Osteocyte (in vitro differentiated cells): ENCODE measurements around the gene BHLHE40. TPM values are rescaled to one million over a fixed set of nuclear protein-coding genes. Genes with fewer than 3 reads are reported as not detected.
A peak's percentile ranks its signal among the peaks of the same experiment; 100 is the strongest.

Experiments
- DNase-seq: peaks from one replicate; pipeline ENCODE4 v3.0.0; 2021; ENCODE audit warnings: mixed read lengths; ENCODE audit not compliant: unreplicated experiment; ENCODE audit errors: extremely low spot score
- H3K27ac Mint-ChIP-seq: one replicate; pipeline ENCODE4 v1.8.0; 2021; ENCODE audit warnings: mild to moderate bottlenecking, mixed read lengths; ENCODE audit not compliant: unreplicated experiment
- H3K27me3 Mint-ChIP-seq: one replicate; pipeline ENCODE4 v1.8.0; 2021; ENCODE audit warnings: mixed read lengths; ENCODE audit not compliant: unreplicated experiment
- H3K36me3 Mint-ChIP-seq: one replicate; pipeline ENCODE4 v1.8.0; 2021; ENCODE audit warnings: mixed read lengths; ENCODE audit not compliant: unreplicated experiment
- H3K4me1 Mint-ChIP-seq: one replicate; pipeline ENCODE4 v1.8.0; 2021; ENCODE audit warnings: mixed read lengths; ENCODE audit not compliant: unreplicated experiment
- H3K4me3 Mint-ChIP-seq: one replicate; pipeline ENCODE4 v1.8.0; 2021; ENCODE audit warnings: mild to moderate bottlenecking, moderate library complexity, mixed read lengths; ENCODE audit not compliant: unreplicated experiment
- H3K9me3 Mint-ChIP-seq: one replicate; pipeline ENCODE4 v1.8.0; 2021; ENCODE audit warnings: mixed read lengths; ENCODE audit not compliant: unreplicated experiment
- total RNA-seq: library from RNA; stranded (reverse); gene quantifications from 2 replicates; pipeline ENCODE4 v1.2.1, GENCODE V29; 2021
- TF ChIP-seq, protein P1 (sequence below): fragments of 200-600 bp; sonication (generic); IDR thresholded peaks from 2 replicates; pipeline ENCODE4 v1.5.0; 2021; ENCODE audit warnings: antibody characterized with exemption, mild to moderate bottlenecking, moderate library complexity

BHLHE40 gene
- total RNA-seq, 1 donor from 2014 or later, result 34.1 TPM

DNA sequence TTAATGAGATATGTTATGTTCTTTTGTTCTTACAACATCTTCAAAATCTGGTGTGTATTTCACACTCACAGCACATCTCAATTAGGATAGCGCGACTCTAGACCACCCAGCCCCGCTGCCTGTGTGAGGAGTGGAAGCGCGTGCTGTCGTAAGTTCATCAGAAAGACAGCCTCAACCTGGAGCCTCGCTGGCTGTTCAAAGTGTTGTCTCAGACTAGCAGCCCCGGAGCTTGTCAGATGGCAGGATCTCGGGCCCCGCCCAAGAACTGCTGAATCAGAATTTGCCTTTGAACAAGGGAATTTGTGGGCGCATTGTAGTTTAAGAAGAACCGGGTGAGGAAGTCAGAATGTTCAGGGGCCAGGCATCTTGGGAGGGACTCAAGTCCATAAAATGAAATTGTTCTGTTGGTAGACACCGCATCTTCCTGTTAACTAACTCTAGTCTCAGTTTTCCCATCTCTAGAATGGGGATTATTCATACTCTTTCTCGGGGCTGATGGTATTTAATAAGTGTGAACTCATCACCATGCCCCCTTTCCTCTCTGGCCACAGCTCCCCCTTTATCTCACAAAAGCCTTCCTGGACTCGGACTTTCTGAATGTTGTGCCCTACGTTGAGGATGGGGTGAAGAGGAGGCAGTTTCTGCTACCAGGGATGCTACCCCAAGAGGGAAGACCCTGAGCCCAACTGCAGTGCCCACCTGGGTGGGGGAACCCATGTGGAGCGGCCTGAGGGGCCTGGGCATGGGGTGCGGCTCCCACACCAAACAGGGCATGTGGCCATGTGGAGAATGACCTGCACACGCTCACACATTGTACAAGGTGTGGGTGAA lies 40.4 kb downstream of the BHLHE40 start:
- Mint-ChIP-seq H3K27me3 (no peaks in the 10 kb centered on the region), H3K27ac (no peak overlapping the region), H3K4me1 (peaks cover 39% of the 10 kb centered on the region), H3K4me3 (no peak overlapping the region), H3K36me3 (no peaks in the 10 kb centered on the region), H3K9me3 (no peaks in the 10 kb centered on the region)
- DNase-seq, result no peak
- TF ChIP-seq, protein P1, sequence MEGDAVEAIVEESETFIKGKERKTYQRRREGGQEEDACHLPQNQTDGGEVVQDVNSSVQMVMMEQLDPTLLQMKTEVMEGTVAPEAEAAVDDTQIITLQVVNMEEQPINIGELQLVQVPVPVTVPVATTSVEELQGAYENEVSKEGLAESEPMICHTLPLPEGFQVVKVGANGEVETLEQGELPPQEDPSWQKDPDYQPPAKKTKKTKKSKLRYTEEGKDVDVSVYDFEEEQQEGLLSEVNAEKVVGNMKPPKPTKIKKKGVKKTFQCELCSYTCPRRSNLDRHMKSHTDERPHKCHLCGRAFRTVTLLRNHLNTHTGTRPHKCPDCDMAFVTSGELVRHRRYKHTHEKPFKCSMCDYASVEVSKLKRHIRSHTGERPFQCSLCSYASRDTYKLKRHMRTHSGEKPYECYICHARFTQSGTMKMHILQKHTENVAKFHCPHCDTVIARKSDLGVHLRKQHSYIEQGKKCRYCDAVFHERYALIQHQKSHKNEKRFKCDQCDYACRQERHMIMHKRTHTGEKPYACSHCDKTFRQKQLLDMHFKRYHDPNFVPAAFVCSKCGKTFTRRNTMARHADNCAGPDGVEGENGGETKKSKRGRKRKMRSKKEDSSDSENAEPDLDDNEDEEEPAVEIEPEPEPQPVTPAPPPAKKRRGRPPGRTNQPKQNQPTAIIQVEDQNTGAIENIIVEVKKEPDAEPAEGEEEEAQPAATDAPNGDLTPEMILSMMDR, result no peak

DNA sequence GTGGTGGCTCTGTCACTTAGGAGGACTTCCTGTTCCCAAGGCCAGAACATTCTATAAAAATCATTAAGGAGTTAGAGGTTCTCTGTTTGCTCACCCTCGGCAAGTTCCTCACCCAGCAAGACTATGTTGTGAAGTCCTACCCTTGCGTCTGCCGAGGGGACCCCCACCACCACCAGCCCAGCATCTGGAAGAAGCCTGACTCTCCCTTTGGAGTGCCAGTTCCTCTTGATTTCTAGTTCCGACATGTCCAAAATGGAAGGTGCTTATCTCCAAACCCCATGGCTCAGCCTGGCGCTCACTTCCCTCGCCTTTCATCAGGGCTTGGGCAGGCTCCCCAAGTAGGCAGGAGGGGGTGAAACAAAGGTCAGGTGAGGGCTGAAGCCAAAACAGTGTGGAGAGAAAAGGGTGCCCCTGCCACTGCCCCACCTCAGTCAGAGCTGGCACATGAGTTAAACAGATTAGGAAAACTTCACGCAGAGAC lies 41.0 kb downstream of the BHLHE40 start:
- H3K27me3 Mint-ChIP-seq, result no peaks in the 10 kb centered on the region
- no peaks in the 10 kb centered on the region for H3K9me3 Mint-ChIP-seq
- no peak overlapping the region for H3K27ac Mint-ChIP-seq
- TF ChIP-seq, protein P1, result no peak
- H3K4me3 Mint-ChIP-seq, result no peak overlapping the region
- peaks cover 39% of the 10 kb centered on the region for H3K4me1 Mint-ChIP-seq
- H3K36me3 Mint-ChIP-seq, result no peaks in the 10 kb centered on the region
- DNase-seq, result no peak

DNA sequence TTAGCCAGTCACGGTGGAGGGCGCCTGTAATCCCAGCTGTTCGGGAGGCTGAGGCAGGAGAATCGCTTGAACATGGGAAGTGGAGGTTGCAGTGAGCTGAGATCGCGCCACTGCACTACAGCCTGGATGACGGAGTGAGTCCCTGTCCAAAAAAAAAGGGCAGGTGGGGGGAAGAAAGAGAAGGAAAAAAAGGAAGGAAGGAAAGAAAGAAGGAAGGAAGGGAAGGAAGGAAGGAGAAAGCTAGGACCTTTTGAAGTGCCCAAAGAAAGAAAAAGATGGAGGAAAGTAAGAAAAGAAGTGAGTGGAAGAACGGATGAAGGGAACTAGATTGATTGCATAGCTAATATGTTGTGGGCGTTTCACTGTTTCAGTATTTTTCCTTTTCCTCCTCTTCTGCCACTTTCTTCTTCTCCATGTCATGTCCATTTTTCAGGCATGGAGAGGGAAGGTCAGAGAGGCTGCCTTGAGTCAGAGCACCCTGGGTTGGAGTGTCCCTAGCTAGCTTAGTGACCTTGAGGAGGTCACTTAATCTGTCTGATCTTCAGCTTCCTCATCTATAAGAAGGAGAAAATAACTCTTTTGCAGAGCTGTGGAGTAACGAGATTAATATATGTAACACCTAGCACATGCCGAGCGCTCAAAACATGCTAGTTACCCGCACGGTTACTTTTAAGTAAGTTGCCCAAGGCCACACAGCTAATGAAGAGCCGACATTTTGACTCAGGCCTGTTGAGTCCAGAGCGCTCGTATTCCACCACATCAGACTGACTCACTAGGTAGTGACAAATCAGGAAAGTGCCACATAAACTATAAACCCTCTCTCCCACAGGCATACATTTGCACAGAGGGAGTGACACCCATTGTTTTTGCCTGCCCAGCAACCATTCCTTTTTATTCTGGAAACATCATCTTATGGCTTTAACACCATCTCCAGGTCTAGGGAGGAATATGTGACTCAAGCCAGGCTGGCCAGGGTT lies 42.2 kb downstream of the BHLHE40 start:
- no peaks in the 10 kb centered on the region for H3K27me3 Mint-ChIP-seq
- TF ChIP-seq, protein P1, result peak; percentile 11
- H3K4me3 Mint-ChIP-seq, result no peak overlapping the region
- no peaks in the 10 kb centered on the region for H3K36me3 Mint-ChIP-seq
- H3K9me3 Mint-ChIP-seq, result no peaks in the 10 kb centered on the region
- peak overlapping the region; percentile 82 for H3K27ac Mint-ChIP-seq
- H3K4me1 Mint-ChIP-seq, result peaks cover 43% of the 10 kb centered on the region
- no peak for DNase-seq

DNA sequence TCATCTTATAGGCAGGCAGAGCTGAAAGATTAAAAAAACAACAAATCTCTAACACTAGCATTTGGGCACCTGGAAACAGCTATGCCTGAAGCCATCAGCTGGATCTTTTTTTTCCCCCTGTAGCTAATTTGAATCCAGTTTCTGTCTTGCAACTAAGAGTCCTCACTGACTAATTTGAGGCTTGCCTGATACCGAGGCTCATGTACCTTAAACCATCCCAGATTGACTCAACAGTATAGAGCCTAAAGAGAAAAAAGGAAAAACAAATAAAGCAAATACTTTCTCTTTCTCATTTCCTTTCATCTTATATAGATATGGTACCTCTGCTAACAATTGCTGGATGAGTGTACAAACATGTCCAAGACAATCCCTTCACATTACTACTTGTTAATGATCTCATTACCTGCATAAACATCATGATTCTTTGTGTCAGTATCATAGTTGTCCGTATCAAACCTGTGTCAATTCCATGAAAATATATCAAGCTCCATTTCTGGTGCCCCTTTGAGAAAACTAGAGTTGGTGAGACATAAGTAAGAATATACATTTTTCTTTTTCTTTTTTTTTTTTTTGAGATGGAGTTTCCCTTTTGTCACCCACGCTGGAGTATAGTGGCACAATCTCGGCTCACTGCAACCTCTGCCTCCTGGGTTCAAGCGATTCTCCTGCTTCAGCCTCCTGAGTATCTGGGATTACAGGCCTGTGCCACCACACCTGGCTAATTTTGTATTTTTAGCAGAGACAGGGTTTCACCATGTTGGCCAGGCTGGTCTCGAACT lies 43.1 kb downstream of the BHLHE40 start:
- no peak for DNase-seq
- H3K36me3 Mint-ChIP-seq, result no peaks in the 10 kb centered on the region
- no peak overlapping the region for H3K4me3 Mint-ChIP-seq
- no peaks in the 10 kb centered on the region for H3K27me3 Mint-ChIP-seq
- peak overlapping the region; percentile 82 for H3K27ac Mint-ChIP-seq
- TF ChIP-seq, protein P1, result no peak
- peaks cover 46% of the 10 kb centered on the region for H3K4me1 Mint-ChIP-seq
- no peaks in the 10 kb centered on the region for H3K9me3 Mint-ChIP-seq
